GM18870 (cell line): ENCODE measurements around the gene SMARCC2.
"Not testable (repeated sequence)": the region's sequence is repeated elsewhere in the genome, so short reads cannot be mapped to it uniquely, and the experiment has no call there.

Source experiments
- ATAC-seq: cut with Tn5 transposase; IDR thresholded peaks from one replicate; pipeline ENCODE4 v1.9.1; 2021; ENCODE audit warnings: moderate library complexity; ENCODE audit not compliant: unreplicated experiment

Gene SMARCC2

DNA sequence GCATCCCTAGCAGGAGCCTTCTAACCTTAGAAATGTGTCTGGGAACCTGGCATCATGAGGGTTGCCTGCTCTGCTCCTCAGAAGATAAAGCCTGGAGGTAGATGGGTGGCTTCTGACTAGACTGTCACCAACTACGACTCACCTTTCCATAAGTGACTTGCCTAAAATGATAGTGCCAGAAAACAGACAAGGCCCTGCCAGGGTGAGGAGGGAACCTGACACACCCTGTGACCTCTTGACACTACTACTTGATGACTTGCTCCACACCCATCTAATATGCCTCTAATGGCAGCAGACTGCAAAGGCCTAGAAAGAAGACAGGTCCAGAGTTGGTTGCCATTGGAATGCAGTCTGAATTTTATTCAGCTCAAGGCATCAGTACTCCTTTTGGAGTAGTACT, 23.1 kb upstream of the SMARCC2 start:
- no peak for ATAC-seq

DNA sequence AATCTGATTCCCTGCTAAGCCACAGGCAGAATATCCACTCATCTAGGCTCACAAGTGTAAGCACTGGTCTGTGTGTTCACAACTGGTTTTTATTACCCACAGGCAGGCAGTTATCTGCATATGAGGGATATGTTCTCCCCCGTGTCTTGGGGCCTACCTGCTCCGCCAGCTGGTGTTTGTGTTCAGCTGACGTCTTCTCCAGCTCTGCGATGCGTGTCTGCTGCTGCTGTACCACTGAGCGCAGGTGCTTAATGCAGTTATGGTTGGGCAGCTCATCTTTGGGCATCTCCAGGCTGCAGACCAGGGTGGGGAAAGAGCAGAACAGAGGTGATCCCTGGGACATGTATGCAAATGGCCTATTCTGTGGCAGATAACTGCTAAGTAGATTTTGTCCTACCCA, 18.7 kb upstream of the SMARCC2 start:
- no peak for ATAC-seq

DNA sequence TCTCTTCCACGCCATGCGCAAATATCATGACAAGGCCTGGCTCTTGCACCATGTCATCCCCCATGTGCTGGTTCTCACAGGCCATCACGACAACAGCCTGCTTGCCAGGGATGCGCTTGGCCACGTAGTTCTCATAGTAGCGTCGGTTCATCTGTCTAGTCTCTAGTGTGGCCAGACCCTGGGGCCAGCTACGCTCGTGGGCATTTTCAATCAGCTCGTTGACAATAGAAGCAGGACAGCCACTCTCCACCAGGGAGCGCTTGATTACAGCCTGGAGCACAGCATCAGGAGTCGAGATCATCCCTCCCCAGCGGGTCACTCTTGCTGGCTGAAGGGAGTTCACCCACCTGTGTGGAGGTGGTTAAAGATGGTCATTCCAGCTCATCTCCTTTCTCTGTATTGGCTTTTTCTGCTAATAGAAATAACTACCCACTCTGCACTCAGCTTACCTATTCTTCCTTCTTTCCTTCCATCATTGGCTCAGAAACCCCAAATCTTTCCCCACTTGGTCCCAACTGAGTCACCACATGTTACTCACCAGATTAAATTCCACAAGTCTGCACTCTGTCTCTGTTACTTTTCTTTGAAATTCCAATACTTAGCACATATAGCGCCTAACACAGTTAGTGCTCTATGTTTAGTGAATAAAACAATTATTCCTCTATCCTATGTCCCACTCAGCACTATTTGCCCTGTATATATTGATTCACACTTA, 17.3 kb upstream of the SMARCC2 start:
- ATAC-seq = no peak

DNA sequence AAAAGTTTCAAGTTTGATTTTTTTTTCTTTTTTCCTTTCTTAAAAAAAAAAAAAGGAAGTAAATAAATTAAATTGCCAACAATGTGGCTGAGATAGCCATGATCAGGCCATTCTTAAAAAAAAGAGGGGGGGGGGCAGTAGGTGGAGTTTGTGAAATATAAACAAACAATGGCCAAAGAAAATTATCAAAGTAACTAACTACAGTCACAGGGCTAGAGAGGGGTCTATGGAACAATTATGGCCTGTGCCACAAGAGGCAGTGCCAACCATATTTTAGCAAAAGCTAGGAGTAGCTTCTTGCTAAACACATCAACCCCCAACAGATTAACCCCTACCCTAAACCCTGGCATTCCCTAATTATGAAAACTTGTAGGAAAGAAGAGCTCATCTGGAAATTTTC, 16.2 kb upstream of the SMARCC2 start:
- no peak for ATAC-seq

DNA sequence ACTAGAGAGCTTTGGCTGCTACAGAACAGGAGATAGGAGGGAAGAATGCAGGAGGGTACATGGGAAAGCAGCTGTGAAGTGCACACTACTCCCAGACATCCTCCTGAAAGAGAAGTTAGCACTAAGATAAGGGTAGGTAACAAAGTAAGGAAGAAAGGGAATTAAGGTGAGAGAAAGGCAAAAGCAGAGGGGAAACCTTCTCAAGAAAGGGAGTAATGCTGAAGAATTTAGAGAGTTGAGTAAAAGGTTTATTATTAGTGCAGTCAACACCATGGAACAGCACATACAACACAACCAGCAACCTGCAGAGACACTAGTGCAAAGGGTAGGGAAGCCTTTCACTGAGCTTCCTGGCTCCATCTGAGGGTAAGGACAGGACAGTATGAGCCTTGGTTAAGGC, 15.0 kb upstream of the SMARCC2 start:
- no peak for ATAC-seq

DNA sequence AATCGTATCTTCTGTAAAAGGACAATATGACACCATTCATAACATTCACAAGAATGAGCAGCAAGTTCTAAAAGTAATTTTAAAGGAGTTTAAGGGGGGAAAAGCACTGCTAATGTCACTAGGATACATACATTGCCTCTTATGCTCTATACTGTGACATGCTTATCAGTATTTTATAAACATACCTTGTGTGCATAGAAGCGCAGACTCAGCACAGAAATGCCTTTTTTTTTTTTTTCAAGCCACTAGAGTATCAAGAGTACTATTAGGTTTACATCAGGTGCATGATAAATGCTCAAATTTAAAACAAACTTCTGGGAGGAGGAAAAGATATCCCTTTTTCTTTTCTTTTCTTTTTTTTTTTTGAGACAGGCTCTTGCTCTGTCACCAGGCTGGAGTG, 13.6 kb upstream of the SMARCC2 start:
- ATAC-seq = no peak

DNA sequence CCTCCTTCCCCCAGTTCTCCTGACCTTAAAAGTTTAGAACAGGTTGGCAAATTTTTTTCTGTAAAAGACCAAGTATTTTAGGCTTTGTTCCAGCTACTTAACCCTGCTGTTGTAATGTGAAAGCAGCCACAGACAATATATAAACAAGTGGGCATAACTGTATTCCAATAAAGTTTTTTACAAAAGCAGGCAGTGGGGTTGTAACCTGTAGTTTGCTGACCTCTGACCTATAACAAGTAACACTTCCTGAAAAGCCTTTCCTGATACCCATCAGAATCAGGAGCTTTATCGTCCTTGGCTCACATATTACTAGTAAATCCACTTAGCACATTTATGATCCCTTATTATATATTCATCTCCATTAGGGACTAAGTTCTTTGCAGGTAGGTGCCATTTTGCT, 13.1 kb upstream of the SMARCC2 start:
- ATAC-seq = no peak

DNA sequence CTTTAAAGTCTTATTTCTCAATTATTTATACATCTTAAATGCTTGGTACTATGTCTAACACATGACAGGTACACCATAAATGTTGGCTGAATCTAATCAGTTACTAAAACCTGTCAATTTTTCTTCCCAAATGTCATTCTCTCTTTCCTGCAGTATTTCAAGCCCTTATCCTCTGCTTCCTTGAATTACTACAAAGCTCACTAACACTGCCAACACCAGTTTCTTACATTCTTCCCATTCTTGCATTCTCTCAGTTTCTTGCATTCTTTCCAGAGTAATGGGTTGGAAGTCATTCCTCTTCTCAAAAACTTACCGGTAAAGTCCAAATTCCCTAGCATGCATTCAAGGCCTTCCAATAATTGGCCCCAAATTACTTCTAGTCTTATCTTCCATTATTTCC, 9.6 kb upstream of the SMARCC2 start:
- no peak for ATAC-seq

DNA sequence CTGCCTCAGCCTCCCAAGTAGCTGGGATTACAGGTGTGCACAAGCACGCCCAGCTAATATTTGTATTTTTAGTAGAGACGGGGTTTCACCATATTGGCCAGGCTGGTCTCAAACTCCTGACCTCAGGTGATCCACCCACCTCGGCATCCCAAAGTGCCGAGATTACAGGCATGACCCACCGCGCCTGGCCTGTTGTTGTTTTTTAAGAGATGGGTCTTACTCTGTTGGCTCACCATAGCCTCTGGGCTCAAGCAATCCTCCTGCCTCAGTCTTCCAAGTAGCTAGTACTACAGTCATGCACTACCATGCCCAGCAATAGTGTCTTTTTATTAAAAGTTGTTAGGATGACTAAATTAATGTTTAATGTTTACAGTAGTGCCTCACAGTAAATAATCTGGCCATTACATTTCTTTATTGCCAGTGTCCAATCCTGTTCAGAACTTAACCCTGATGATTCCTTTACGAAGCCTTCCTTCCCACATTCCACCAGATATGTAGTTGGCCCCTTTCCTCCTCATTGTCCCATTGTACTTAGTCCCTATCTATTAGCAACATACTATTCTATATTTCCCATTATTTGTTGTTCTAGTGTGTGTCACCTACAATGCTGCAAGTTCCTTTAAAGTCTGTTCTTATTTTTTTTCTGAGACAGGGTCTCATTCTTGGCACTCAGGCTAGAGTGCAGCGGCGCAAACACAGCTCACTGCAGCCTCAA, 8.8 kb upstream of the SMARCC2 start:
- no peak for ATAC-seq

DNA sequence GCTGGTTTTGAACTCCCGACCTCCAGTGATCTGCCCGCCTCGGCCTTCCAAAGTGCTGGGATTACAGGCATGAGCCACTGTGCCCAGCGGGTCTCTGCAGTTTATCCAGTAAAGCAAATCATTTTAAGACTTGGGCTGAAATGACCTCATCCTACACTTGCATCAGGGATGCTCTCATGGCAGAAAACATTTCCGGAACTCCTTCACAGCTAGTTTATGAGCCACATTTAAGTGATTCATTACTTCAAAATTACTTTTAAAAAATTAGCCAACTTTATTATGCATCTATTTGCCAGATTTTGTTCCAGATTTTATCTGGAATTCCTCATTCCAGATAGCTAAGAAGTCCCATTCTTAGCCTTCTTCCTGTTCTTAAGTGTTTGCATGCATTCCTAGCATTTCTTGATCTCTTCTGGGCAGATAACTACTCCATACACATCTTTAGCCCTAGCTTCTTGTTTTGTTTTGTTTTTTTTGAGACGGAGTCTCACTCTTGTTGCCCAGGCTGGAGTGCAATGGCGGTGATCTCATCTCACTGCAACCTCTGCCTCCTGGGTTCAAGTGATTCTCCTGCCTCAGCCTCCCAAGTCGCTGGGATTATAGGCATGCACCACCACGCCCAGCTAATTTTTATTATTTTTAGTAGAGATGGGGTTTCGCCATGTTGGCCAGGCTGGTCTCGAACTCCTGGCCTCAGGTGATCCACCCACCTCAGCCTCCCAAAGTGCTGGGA, 7.7 kb upstream of the SMARCC2 start:
- ATAC-seq = not testable (repeated sequence)

DNA sequence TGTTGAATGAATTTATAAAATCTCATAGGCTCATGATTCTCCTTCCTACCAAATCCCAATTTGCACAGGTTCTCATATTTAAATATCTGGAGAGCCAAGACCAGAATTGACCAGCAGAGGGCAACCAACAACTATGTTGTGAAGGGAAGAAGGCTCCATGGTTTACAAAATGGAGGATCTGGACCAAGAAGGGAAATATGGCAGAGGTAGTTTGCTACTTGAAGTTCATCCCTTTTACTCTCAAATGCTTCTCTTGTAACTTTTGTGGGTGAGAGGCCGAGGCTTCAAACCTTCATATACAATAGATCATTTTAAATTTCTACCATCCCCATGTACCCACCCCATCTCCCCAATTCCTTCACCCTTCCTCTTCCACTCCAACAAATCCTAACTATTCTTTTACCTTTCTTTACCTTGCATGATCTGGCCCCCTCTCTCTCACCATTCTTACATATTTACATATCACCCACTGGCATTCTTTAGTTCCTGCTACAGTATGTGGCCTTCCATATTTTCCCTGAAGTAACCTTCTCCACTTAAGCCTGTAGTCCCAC, 3.8 kb upstream of the SMARCC2 start:
- no peak for ATAC-seq

DNA sequence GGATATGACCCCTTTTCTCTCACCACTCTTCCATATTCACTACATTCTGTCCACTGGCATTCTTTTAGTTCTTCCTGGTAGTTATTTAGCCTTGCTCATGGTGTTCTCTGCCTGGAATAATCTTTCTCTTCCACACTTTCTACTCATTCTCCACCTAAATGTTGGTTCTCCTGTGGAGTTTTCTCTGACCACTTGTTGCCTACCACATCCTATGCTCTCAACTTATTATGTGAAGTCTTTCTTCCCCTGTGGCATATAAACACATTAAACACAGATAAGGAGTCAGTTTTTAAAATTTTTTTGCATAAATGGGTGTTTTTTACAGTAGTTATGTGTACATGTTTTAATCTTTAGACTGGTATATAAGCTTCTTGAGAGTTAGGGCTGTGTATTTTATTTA, 3.3 kb upstream of the SMARCC2 start:
- ATAC-seq = no peak

DNA sequence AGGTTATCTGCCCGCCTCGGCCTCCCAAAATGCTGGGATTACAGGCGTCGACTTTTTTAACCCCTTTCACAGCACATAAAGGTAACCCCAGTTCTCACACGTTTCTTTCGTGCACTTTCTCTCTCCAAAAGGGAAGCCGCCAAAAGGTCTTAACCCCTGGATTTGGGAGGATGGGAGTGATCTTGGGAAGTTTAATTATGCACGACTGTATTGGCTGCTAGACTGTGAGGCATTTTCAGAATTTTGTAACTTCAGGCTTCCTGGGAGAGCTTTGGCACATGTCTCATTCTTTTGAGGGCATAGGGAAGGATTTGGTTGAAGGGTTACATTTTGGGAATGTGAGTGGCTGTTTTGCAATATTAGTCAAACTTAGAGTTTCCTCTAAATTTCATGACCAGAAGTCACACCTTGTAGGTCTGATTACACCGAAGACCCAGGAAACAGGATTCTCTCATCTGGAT, 1.4 kb upstream of the SMARCC2 start:
- no peak for ATAC-seq

DNA sequence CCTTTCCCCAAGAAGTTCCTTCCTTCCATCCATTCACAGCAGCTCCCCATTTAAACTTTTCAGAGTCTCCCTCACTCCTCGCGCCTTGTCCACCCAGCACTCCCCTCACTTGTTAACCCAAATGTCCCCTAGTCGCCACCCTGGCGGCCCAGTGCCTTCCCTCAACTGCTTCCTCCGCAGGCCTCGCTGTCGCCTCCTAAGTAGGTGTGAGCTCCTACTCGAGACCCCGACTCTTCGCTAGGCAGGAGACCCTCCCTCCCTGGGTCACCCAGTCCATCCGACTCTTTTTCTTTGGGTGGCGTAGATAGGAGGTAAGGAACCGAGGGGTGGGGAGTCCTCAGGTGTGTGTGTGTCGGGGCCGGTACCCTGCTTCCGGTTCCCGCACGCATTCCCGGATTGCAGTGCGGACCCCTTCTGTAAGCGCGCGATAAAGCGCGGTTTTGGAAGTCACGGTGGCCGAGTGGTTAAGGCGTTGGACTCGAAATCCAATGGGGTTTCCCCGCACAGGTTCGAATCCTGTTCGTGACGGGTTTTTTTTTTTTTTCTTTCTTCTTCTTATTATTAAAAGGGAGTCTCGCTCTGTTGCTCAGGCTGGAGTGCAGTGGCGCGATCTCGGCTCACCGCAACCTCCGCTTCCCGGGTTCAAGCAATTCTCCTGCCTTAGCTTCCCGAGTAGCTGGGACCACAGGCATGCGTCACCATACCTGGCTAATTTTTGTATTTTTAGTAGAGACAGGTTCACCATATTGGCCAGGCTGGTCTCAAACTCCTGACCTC, 823 bp upstream of the SMARCC2 start:
- no peak for ATAC-seq

DNA sequence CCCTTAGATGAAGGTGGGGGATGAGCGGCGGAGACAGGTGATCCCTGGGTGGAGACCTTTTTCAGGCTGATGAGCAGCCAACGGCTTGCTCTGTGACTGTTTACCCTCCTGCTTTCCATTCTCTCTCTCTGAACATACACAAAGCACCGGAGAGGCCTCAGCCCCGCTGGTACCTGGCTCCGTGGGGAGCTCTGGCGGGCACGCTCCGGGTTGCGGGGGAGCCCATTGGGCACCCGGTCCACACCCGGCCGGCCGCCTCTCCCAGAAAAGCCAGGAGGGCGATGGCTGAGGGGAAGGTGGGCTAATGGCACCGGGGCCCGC, 545 bp downstream of the SMARCC2 start:
- ATAC-seq = no peak

DNA sequence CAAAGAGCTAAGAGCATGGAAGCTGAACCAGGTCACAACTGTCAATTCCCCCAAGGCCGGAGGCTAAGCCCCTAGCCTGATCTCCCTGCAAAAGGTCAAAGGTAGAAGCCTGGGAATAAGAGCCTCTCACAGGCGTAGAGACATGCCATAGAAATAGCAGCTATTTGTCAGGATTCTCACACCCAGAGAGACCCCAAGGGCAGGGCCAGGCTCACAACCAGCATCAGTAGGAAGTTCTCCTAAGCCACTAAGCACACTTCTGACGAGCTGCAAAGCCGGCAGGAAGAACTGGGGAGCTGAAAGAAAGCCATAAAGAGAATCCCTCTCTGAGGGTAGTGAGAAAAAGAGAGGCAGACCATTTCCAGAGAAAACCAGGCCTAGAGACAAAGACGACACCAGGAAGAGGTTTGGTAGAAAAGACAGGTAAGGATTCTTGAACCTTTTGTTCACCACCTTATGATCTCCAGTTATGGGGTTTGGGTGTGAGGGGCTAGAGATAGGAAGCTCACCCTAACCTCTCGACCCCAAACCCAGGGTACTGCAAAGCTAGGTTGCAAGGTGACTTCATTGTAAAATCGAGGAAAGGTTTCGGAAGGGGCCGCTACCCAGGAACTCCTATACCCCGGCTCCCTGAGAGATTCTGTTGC, 1.0 kb downstream of the SMARCC2 start:
- no peak for ATAC-seq

DNA sequence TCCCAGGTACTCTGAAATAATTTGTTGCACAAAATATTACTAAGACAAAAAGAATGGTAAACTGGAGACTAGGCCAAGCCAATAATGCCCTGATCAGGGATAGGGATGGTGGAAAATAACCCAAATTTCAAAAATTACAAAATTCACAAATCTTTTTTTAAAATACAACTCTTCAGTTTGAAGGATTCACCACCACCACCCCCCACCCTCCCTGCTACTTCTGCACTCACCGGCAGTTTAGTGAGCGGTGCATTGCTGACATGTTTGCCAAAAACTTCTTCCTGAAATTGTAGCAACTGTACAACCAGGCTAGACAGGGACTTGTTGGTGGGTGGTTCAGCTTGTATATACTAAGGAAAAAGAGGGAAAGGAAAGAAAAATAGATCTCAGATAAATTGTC, 2.3 kb downstream of the SMARCC2 start:
- ATAC-seq = no peak

DNA sequence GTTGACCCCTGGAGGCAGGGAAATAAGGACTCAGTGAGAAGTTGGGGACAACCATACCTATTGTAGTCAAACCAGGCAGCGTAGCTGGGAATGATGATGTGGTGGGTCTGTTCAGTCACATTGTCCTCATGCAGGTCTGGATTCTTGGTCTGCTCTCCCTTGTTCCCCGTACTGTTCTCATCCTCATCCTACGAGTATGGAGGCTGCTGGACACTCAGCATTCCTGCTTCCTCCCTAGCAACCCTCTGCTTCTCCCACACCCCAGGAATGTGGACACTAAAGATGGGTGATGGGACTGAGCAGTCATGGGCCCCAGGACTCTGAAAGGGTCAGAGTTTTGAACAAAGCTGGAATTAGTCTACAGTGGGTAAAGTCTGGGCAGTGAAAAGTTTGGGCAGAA, 10.9 kb downstream of the SMARCC2 start:
- ATAC-seq = no peak

DNA sequence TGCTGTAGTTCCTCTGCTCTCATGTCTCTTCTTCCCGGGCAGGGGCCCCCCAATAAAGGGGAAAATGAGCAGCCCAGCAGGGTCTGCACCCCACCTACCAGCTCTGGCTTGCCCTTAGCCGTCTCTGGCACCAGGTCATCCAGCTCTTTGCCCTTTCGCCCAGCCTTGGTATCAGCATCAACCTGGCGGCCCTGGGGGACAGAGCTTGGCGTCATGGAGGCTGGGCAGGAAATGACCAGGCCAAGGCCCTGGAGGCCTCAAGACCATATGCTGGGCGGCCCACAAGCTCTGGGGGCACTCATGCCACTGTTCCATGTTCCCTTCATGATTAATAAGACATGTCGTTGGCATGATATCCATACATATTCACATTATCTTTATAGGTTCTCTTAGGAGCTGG, 16.4 kb downstream of the SMARCC2 start:
- no peak for ATAC-seq

DNA sequence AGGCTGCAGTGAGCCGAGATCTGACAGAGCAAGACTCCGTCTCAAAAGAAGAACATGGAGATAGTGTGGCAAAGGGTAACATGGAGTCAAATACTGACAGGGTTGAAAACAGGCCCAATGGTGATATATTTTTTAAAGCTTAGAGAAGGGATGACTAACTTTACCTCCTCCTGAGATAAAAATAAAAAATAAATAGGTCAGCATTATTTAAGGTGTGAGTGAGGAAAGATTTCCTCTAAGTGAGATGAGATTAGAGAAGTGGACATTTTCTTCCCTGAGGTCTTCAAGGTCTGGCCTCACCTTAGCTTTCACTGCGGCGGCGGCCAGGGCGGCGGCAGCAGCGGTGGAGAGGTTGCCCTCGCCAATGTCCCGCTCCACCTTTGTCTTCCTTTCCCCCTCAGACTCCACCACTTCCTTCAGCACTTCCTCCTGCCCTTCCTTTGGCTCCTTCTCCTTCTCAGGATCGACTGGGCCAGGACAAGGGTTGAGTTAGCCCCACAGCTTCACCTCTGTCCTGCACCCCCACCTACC, 20.0 kb downstream of the SMARCC2 start:
- no peak for ATAC-seq
